GM12878 (cell line): ENCODE data around the gene DHX16. TPM values are rescaled to one million over a fixed set of nuclear protein-coding genes. Genes with fewer than 3 reads are reported as not detected.

Experiments used
- ATAC-seq: fragments of 200-7000 bp; cut with Tn5 transposase; 3 replicates; pipeline ENCODE4 v1.9.1; 2020; ENCODE audit warnings: mild to moderate bottlenecking, moderate library complexity
- BruUV-seq: library from RNA; stranded (reverse); fragments of 400-500 nt; replicated peaks from 2 replicates; lab custom pipeline; 2021; lab: Mats Ljungman, UMichigan
- CTCF ChIA-PET: fragments of 300-600 bp; sonication (Branson Sonifier 250); formaldehyde crosslinking; extraction: SDS; loops from one replicate; lab custom pipeline; 2021; ENCODE audit warnings: inconsistent platforms; lab: Yijun Ruan, JAX
- POLR2A ChIA-PET: fragments of 350-600 bp; formaldehyde crosslinking; extraction: SDS; loops from one replicate; lab custom pipeline; 2021; ENCODE audit warnings: inconsistent platforms; lab: Charles Lee
- RAD21 ChIA-PET: fragments of 300-600 bp; sonication (Branson Sonifier 250); formaldehyde crosslinking; loops from one replicate; lab custom pipeline; 2023; ENCODE audit warnings: antibody characterized with exemption; ENCODE audit not compliant: unreplicated experiment; lab: Charles Lee
- SMC1A ChIA-PET: fragments of 300-600 bp; sonication (Branson Sonifier 250); formaldehyde crosslinking; loops from one replicate; lab custom pipeline; 2023; ENCODE audit not compliant: unreplicated experiment, uncharacterized antibody; lab: Charles Lee
- DNase-seq: peaks from one replicate; pipeline ENCODE4 v3.0.0-alpha.2; 2011; ENCODE audit warnings: low read depth, low spot score
- FAIRE-seq: peaks from 3 replicates; lab custom pipeline; 2011; peaks lifted over from hg19 to GRCh38; lab: Jason Lieb, UNC
- H2AFZ ChIP-seq: 2 replicates; pipeline ENCODE4 v1.6.0; 2011; ENCODE audit warnings: low read depth, low read length, control low read depth; ENCODE audit not compliant: control insufficient read depth
- H3K27ac ChIP-seq: 2 replicates; pipeline ENCODE4 v1.5.1; 2011; ENCODE audit warnings: control low read depth; ENCODE audit not compliant: control insufficient read depth, insufficient read depth
- H3K27me3 ChIP-seq, 2 experiments: replicated peaks in 1 of 2; 2 replicates each; pipeline versions ENCODE4 v1.6.0 to v1.6.1; 2011; ENCODE audit warnings: low read length in 1 of 2; ENCODE audit not compliant: control insufficient read depth in 2 of 2, insufficient read depth in 2 of 2
- H3K36me3 ChIP-seq, 2 experiments: 2 replicates each; pipeline ENCODE4 v1.5.1; 2011; ENCODE audit warnings: low read length in 1 of 2; ENCODE audit not compliant: control insufficient read depth in 2 of 2, insufficient read depth in 2 of 2
- H3K4me1 ChIP-seq: 2 replicates; pipeline ENCODE4 v1.6.1; 2011; ENCODE audit warnings: mild to moderate bottlenecking, low read length, moderate library complexity, mixed read lengths; ENCODE audit not compliant: control insufficient read depth, insufficient read depth
- H3K4me2 ChIP-seq: 2 replicates; pipeline ENCODE4 v1.6.0; 2011; ENCODE audit warnings: control low read depth; ENCODE audit not compliant: control insufficient read depth, insufficient read depth
- H3K4me3 ChIP-seq: fragments of 200-600 bp; sonication (generic); 2 replicates; pipeline ENCODE4 v1.5.1; 2016
- H3K79me2 ChIP-seq: 2 replicates; pipeline ENCODE4 v1.6.0; 2011; ENCODE audit warnings: low read length; ENCODE audit not compliant: control insufficient read depth, insufficient read depth
- H3K9ac ChIP-seq: 2 replicates; pipeline ENCODE4 v1.8.0; 2011; ENCODE audit warnings: low read length, control low read depth, mixed read lengths; ENCODE audit not compliant: control insufficient read depth, insufficient read depth
- H3K9me3 ChIP-seq: replicated peaks from 3 replicates; pipeline ENCODE4 v1.5.1; 2011; ENCODE audit warnings: mild to moderate bottlenecking, low read length; ENCODE audit not compliant: control insufficient read depth, insufficient read depth
- H4K20me1 ChIP-seq: 2 replicates; pipeline ENCODE4 v1.6.0; 2011; ENCODE audit not compliant: control insufficient read depth, insufficient read depth
- BRCA1 ChIP-seq: IDR thresholded peaks from 2 replicates; pipeline ENCODE4 v1.6.1; 2011; ENCODE audit warnings: low read depth, low read length, improper control_type of control experiment
- CREM ChIP-seq: IDR thresholded peaks from 2 replicates; pipeline ENCODE4 v1.6.1; 2014; ENCODE audit warnings: antibody characterized with exemption, low read depth
- HDGF ChIP-seq: fragments of 450-650 bp; IDR thresholded peaks from 2 replicates; pipeline ENCODE4 v1.6.1; 2016; ENCODE audit warnings: antibody characterized with exemption
- MAX ChIP-seq: IDR thresholded peaks from 2 replicates; pipeline ENCODE4 v1.6.1; 2012; ENCODE audit warnings: low read depth, low read length, improper control_type of control experiment
- PAX5 ChIP-seq: IDR thresholded peaks from 2 replicates; pipeline ENCODE4 v1.6.1; 2011; ENCODE audit warnings: low read depth, low read length, borderline replicate concordance
- WGBS: methylation state at CpG from one replicate; pipeline ENCODE4 v1.1.6; 2016; ENCODE audit warnings: low lambda C conversion rate; ENCODE audit not compliant: insufficient replicate concordance, insufficient coverage; ENCODE audit errors: missing lambda C conversion rate; 5-methylcytosine and 5-hydroxymethylcytosine counted together
- in situ Hi-C: fragments of 300-500 bp; cut with MboI; formaldehyde crosslinking; loops from 9 replicates; pipeline ENCODE4 v1.14.3; 2018; ENCODE audit warnings: mixed read lengths
- intact Hi-C: fragments of 100-400 bp; cut with micrococcal nuclease; formaldehyde crosslinking; loops from one replicate; pipeline ENCODE4 v1.14.2; 2022; ENCODE audit not compliant: unreplicated experiment
- polyA plus RNA-seq, 11 experiments: library from polyadenylated mRNA; depleted of rRNA in 4 of 11; unstranded in 6 of 11; stranded (reverse) in 5 of 11; fragments of >200 nt; fragmentation: Nextera tagmentation in 4 of 11; fragmentation: Illumina TruSeq in 1 of 11; extraction: Ambion mirVana in 4 of 11; extraction: Trizol in 1 of 11; gene quantifications; 1 replicate in 1 of 11; 2 replicates in 10 of 11; pipeline versions ENCODE4 v1.2.1 to v1.2.3, GENCODE V29; 2011 to 2016; ENCODE audit warnings: inconsistent platforms in 2 of 11, missing spikeins in 2 of 11, low read depth in 1 of 11
- total RNA-seq, 4 experiments: library from RNA; depleted of rRNA in 3 of 4; stranded (reverse); fragments of >200 nt in 3 of 4; fragmentation: Illumina TruSeq in 1 of 4; extraction: Trizol in 1 of 4; gene quantifications; 2 replicates each; pipeline versions ENCODE4 v1.2.1 to v1.2.3, GENCODE V29; 2013 to 2021
- TF ChIP-seq, protein P1 (sequence below): fragments of 450-650 bp; formaldehyde crosslinking; IDR thresholded peaks from 2 replicates; pipeline ENCODE4 v1.4.0; 2022; ENCODE audit warnings: mild to moderate bottlenecking, moderate library complexity

DHX16 gene
- total and polyA plus RNA-seq, 10 of the 15 experiments (the other 5 are each of a cell fraction or from before 2014, with no cell fraction given) = 10.1 to 41.4 (median 38.3) TPM

GRCh38 chr6:30705620-30706019, 32.8 kb upstream of the DHX16 start:
- H2AFZ ChIP-seq = no peak overlapping the region
- no peak overlapping the region for H3K27ac ChIP-seq
- H3K9me3 ChIP-seq = no peaks in the 10 kb centered on the region
- TF ChIP-seq PAX5 = no peak
- no peak for TF ChIP-seq MAX
- TF ChIP-seq BRCA1 = no peak
- TF ChIP-seq HDGF = no peak
- TF ChIP-seq CREM = no peak
- TF ChIP-seq, protein P1, sequence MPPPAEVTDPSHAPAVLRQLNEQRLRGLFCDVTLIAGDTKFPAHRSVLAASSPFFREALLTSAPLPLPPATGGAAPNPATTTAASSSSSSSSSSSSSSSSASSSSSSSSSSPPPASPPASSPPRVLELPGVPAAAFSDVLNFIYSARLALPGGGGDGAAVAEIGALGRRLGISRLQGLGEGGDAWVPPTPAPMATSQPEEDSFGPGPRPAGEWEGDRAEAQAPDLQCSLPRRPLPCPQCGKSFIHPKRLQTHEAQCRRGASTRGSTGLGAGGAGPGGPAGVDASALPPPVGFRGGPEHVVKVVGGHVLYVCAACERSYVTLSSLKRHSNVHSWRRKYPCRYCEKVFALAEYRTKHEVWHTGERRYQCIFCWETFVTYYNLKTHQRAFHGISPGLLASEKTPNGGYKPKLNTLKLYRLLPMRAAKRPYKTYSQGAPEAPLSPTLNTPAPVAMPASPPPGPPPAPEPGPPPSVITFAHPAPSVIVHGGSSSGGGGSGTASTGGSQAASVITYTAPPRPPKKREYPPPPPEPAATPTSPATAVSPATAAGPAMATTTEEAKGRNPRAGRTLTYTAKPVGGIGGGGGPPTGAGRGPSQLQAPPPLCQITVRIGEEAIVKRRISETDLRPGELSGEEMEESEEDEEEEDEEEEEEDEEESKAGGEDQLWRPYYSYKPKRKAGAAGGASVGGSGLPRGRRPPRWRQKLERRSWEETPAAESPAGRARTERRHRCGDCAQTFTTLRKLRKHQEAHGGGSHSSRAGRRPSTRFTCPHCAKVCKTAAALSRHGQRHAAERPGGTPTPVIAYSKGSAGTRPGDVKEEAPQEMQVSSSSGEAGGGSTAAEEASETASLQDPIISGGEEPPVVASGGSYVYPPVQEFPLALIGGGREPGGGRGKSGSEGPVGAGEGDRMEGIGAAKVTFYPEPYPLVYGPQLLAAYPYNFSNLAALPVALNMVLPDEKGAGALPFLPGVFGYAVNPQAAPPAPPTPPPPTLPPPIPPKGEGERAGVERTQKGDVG = no peak
- ATAC-seq (no peak), FAIRE-seq (no peak), DNase-seq (no peak)
- WGBS = 90% methylated on average over 1 of the region's 4 CpGs
- no peak overlapping the region for H3K4me3 ChIP-seq
- in situ Hi-C loops = no loop called here
- no peak overlapping the region for H3K4me2 ChIP-seq
- ChIA-PET POLR2A (interaction anchor here (1.5 to 2.3 kb wide), 2 partner anchors 13 to 15 kb away, joined by 3 to 7 read pairs; partner anchors contain the start of gene NRM), RAD21 (no interaction called here), CTCF (interaction anchor here (1.2 to 3.0 kb wide), 3 partner anchors 15 to 116 kb away, joined by 4 to 7 read pairs (median 5); partner anchors contain the start of gene NRM), SMC1A (interaction anchor here (1.0 to 1.5 kb wide), 3 partner anchors 11 to 25 kb away, joined by 3 read pairs; no protein-coding TSS in a partner anchor)
- no peaks in the 10 kb centered on the region for H4K20me1 ChIP-seq
- intact Hi-C loops = no loop called here
- peaks cover 2 to 14% of the 10 kb centered on the region in 2 experiments for H3K36me3 ChIP-seq
- 0 out of 2 replicates have a peak, but pooled peaks cover 6% of the 10 kb centered on the region for H3K4me1 ChIP-seq
- no peaks in the 10 kb centered on the region for H3K27me3 ChIP-seq
- H3K79me2 ChIP-seq = no peaks in the 10 kb centered on the region
- H3K9ac ChIP-seq = no peak overlapping the region
- BruUV-seq = no TSS peak
